ENCODE measurements around the gene BRME1.
"Not testable (repeated sequence)": the region's sequence is repeated elsewhere in the genome, so short reads cannot be mapped to it uniquely, and the experiment has no call there.

BRME1 gene

DNA sequence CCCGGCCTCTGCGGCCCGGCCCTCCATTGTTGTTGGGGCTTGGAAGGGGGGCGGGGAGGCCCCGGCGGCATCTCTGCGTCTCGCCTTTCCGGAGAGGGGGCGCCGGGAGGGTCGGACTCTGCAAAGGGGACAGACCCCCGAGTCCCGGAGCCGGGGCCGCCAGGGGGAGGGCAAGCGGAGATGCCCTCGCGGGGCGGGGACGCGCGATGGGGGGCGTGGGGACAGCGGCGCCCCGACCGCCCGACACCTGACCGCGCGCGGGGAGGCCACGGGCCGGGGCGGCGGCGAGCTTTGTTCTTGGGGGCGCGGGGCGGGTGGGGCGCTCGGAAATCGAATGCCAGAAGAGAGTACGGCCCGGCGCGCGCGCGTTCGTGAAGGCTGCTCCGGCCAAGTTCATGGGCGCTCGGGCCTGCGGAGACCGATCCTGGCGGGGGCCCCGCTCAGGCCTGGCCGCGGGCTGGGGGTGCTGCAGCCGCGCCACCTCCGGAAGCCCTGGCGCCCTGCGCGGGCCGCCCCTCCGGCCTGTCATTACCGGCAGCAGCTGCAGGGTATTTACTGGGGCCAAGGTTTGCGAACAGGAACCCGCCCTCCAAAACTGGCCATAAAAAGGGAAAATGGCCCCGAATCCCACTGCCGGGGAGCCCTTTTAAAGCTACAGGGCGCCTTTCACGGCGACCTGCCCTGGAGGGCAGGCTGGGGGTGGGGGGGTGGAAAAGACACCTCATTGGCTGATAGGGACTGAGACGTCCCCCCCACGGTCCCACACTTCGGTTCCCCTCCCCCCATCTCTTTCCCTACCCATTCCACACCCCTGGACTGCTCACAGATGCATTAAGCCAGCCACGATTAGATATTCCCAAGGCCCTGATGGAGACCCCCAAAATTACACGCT, 40.1 kb downstream of the BRME1 start:
- DNase-seq (ENCODE audit: low read depth in 2 of 2) = no peak

GRCh38 chr19:13864667-13865570, 41.0 kb downstream of the BRME1 start:
- no peak for DNase-seq (ENCODE audit: low read depth in 2 of 2)

GRCh38 chr19:13864046-13864666, 41.8 kb downstream of the BRME1 start:
- DNase-seq (ENCODE audit: low read depth in 2 of 2) = no peak

GRCh38 chr19:13861714-13862531, 44.0 kb downstream of the BRME1 start:
- DNase-seq (ENCODE audit: low read depth in 2 of 2) = peak; percentile 82 to 83

DNA sequence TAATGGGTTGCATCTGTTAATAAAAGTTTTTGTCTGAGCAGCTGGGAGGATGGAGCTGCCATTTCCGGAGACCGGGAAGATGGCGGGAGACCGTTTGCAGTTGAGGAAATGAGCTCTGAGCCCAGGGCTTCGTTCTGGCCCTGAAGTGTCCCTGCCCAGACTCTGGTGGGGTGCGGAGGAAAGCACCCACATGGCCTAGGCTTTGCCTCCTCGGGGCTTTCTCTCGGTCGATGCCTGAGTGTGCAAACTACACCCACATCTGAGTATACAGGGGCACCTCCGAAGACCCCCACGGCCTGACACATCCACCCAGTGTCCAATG, 44.6 kb downstream of the BRME1 start:
- no peak for DNase-seq (ENCODE audit: low read depth in 2 of 2)

- no peak for DNase-seq (ENCODE audit: low read depth in 2 of 2)
Observed at GRCh38 chr19:13860679-13861391, 45.1 kb downstream of the BRME1 start.

GRCh38 chr19:13859361-13859880, 46.5 kb downstream of the BRME1 start:
- DNase-seq (ENCODE audit: low read depth in 2 of 2) = no peak

GRCh38 chr19:13856497-13856896, 49.4 kb downstream of the BRME1 start:
- no peak for DNase-seq (ENCODE audit: low read depth in 2 of 2)

- not testable (repeated sequence) for DNase-seq (ENCODE audit: low read depth in 2 of 2)
Observed at GRCh38 chr19:13852171-13852707, 53.7 kb downstream of the BRME1 start.

DNA sequence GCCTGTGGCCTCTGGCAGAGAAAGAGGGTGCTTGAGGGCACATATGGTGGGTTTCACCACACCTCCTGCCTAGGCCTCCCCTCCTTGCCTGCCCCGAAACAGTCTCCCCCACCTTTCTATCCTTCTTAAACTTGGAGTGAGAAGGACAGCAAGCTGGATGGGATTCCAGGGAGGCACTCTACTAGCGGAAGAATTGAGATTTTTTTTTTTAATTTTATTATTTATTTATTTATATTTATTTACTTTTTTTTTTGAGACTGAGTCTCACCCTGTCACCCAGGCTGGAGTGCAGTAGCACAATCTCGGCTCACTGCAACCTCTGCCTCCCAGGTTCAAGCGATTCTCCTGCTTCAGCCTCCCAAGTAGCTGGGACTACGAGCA, 54.2 kb downstream of the BRME1 start:
- not testable (repeated sequence) for DNase-seq (ENCODE audit: low read depth in 2 of 2)

DNA sequence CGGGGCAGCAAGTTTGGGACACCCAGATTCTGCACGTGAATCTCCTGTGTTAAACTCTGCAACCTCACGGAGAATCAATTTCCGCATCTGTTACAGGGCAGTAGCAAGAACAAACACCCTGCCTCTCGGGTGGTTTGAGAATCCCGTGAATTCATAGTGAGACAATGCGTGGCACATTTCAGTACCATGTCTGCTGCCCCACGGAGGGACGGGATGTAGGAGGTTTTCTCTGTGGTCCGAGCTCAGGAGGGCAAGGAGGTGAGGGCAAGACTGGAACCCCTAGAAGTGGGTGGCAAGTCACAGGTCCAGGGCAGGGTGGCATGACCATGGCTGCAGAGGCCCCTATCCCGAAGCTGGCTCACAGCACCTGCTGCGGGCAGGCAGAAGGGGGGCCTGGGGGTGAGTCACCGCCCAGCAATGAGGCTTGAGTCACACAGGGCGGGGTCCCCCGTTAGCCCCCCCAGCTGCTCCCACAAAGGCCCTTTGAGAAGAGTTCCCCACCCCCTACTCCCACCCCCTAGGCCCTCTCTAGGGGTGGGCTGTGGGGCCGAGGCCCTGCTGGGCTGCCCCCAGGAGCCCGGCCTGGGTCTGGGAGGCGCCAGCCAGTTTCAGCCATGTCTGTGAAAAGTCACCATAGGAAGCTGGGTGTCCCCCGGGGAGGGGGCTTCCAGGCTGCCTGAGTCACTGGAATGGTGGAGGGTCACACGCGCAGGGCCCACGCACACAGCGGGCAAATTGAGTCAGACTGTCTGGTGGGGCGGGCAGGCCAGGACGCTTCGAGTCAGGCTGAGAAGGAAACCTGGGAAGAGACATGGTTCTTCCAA, 54.8 kb downstream of the BRME1 start:
- no peak for DNase-seq (ENCODE audit: low read depth in 2 of 2)

- peak in 1 of 2 donors; percentile 59 for DNase-seq (ENCODE audit: low read depth in 2 of 2)
Observed at GRCh38 chr19:13849991-13850909, 55.7 kb downstream of the BRME1 start.

- DNase-seq (ENCODE audit: low read depth in 2 of 2) = no peak
Observed at GRCh38 chr19:13848798-13849676, 56.9 kb downstream of the BRME1 start.

GRCh38 chr19:13848340-13848677, 57.6 kb downstream of the BRME1 start:
- DNase-seq (ENCODE audit: low read depth in 2 of 2) = no peak

GRCh38 chr19:13847407-13848339, 58.2 kb downstream of the BRME1 start:
- DNase-seq (ENCODE audit: low read depth in 2 of 2) = peak in 1 of 2 donors; percentile 65
